CD4-positive, alpha-beta T cell (primary cell): ENCODE data around the gene FRMD4B. TPM values are rescaled to one million over a fixed set of nuclear protein-coding genes. Genes with fewer than 3 reads are reported as not detected.

ENCODE experiments used
- ATAC-seq: fragments of 200-7000 bp; cut with Tn5 transposase; one replicate; pipeline ENCODE4 v1.10.0; 2022; ENCODE audit warnings: mild to moderate bottlenecking; ENCODE audit not compliant: poor library complexity
- CTCF ChIA-PET: fragments of 350-600 bp; sonication (Branson Sonifier 250); formaldehyde crosslinking; loops from one replicate; lab custom pipeline; 2021; ENCODE audit warnings: antibody characterized with exemption, inconsistent platforms; lab: Charles Lee
- POLR2A ChIA-PET: fragments of 350-600 bp; sonication (Branson Sonifier 250); formaldehyde crosslinking; loops from one replicate; lab custom pipeline; 2021; ENCODE audit warnings: antibody characterized with exemption, inconsistent platforms; lab: Charles Lee
- DNase-seq, 14 experiments: peaks; one replicate each; pipeline ENCODE4 v3.0.0-alpha.2; 2013 to 2020; ENCODE audit warnings: mixed read lengths in 2 of 14
- H3K27ac ChIP-seq, 2 donors: one replicate each; pipeline versions ENCODE4 v1.5.1 to v1.7.0; 2013; ENCODE audit warnings: low read length in 2 of 2, low read depth in 1 of 2, mild to moderate bottlenecking in 1 of 2
- H3K27me3 ChIP-seq, 2 experiments: 1 replicate in 1 of 2; 2 replicates in 1 of 2; pipeline versions ENCODE4 v1.6.1 to v1.7.0; 2013; ENCODE audit warnings: low read length in 2 of 2, control low read depth in 1 of 2, mild to moderate bottlenecking in 1 of 2, moderate library complexity in 1 of 2; ENCODE audit not compliant: insufficient read depth in 2 of 2, control insufficient read depth in 1 of 2
- H3K36me3 ChIP-seq: one replicate; pipeline ENCODE4 v1.6.1; 2013; ENCODE audit warnings: low read length, control low read depth; ENCODE audit not compliant: insufficient read depth
- H3K4me1 ChIP-seq: one replicate; pipeline ENCODE4 v1.6.1; 2013; ENCODE audit warnings: low read length, control low read depth; ENCODE audit not compliant: insufficient read depth
- H3K4me3 ChIP-seq: one replicate; pipeline ENCODE4 v1.5.1; 2013; ENCODE audit warnings: mild to moderate bottlenecking, low read length, moderate library complexity
- H3K9me3 ChIP-seq, 2 experiments: 1 replicate in 1 of 2; 2 replicates in 1 of 2; pipeline versions ENCODE4 v1.6.1 to v1.7.0; 2013; ENCODE audit warnings: low read length in 2 of 2, mild to moderate bottlenecking in 2 of 2, control low read depth in 1 of 2, moderate library complexity in 1 of 2; ENCODE audit not compliant: control insufficient read depth in 1 of 2, insufficient read depth in 1 of 2
- H3K27ac Mint-ChIP-seq: one replicate; pipeline ENCODE4 v1.8.0; 2020; ENCODE audit warnings: mixed read lengths
- H3K27me3 Mint-ChIP-seq: one replicate; pipeline ENCODE4 v1.8.0; 2021; ENCODE audit warnings: mixed read lengths
- H3K36me3 Mint-ChIP-seq: one replicate; pipeline ENCODE4 v1.8.0; 2021; ENCODE audit warnings: low read depth, mixed read lengths
- H3K4me1 Mint-ChIP-seq: one replicate; pipeline ENCODE4 v1.8.0; 2021; ENCODE audit warnings: low read depth, mixed read lengths
- H3K4me3 Mint-ChIP-seq: one replicate; pipeline ENCODE4 v1.8.0; 2020; ENCODE audit warnings: mild to moderate bottlenecking, mixed read lengths
- H3K9me3 Mint-ChIP-seq: one replicate; pipeline ENCODE4 v1.8.0; 2020; ENCODE audit warnings: mixed read lengths
- CTCF ChIP-seq: fragments of 200-600 bp; IDR thresholded peaks from one replicate; pipeline ENCODE4 v1.8.0; 2022; ENCODE audit warnings: antibody characterized with exemption, mild to moderate bottlenecking
- intact Hi-C, 2 experiments: fragments of 100-400 bp; cut with DNase I in 1 of 2; cut with micrococcal nuclease in 1 of 2; formaldehyde crosslinking; loops; one replicate each; pipeline versions ENCODE4 v1.15.1 to v1.9.0; 2023 to 2025; cut with DNase I, micrococcal nuclease
- total RNA-seq, 174 experiments: library from RNA in 2 of 174; stranded (reverse) in 2 of 174; gene quantifications; one replicate each; pipeline ENCODE4 v1.2.3 and lab custom pipeline; 2021 to 2026

FRMD4B gene
- total RNA-seq, 2 experiments from 2014 or later, result 5.5 to 7.7 TPM

- no peak for ATAC-seq
Observed at GRCh38 chr3:69413551-69414207, 27.8 kb upstream of the FRMD4B start.

GRCh38 chr3:69411346-69411745 is 25.5 kb upstream of the FRMD4B start:
- H3K27ac Mint-ChIP-seq, result no peak overlapping the region
- TF ChIP-seq CTCF, result no peak
- H3K27ac ChIP-seq, result no peak overlapping the region
- no peaks in the 10 kb centered on the region for H3K27me3 ChIP-seq
- H3K4me3 ChIP-seq, result no peak overlapping the region
- intact Hi-C loops, result loop anchor here in 1 of 2 experiments (2.0 kb wide), 1 partner anchor 249 kb away; no protein-coding TSS in a partner anchor
- H3K36me3 ChIP-seq, result no peaks in the 10 kb centered on the region
- no peaks in the 10 kb centered on the region for H3K9me3 Mint-ChIP-seq
- H3K4me1 Mint-ChIP-seq, result peaks cover 5% of the 10 kb centered on the region
- H3K9me3 ChIP-seq, result no peaks in the 10 kb centered on the region
- ChIA-PET CTCF (interaction anchor here (2.7 kb wide), 1 partner anchor 250 kb away, joined by 20 read pairs; no protein-coding TSS in a partner anchor), POLR2A (no interaction called here)
- no peak overlapping the region for H3K4me3 Mint-ChIP-seq
- ATAC-seq (no peak), DNase-seq (no peak)
- no peaks in the 10 kb centered on the region for H3K27me3 Mint-ChIP-seq
- H3K36me3 Mint-ChIP-seq, result no peaks in the 10 kb centered on the region
- peaks cover 4% of the 10 kb centered on the region for H3K4me1 ChIP-seq

More at GRCh38 chr3:69413551-69414207, 27.8 kb upstream of the FRMD4B start:
- intact Hi-C loops, result no loop called here
- ChIA-PET POLR2A (no interaction called here), CTCF (no interaction called here)
- H3K27ac Mint-ChIP-seq, result no peak overlapping the region
- DNase-seq, result no peak
- Histone ChIP-seq H3K36me3 (no peaks in the 10 kb centered on the region), H3K4me1 (peaks cover 4% of the 10 kb centered on the region), H3K4me3 (no peak overlapping the region), H3K27ac (no peak overlapping the region), H3K27me3 (no peaks in the 10 kb centered on the region), H3K9me3 (no peaks in the 10 kb centered on the region)
- peaks cover 5% of the 10 kb centered on the region for H3K4me1 Mint-ChIP-seq
- TF ChIP-seq CTCF, result no peak
- H3K4me3 Mint-ChIP-seq, result no peak overlapping the region
- H3K36me3 Mint-ChIP-seq, result no peaks in the 10 kb centered on the region
- no peaks in the 10 kb centered on the region for H3K9me3 Mint-ChIP-seq
- no peaks in the 10 kb centered on the region for H3K27me3 Mint-ChIP-seq

GRCh38 chr3:69410301-69410700 is 24.4 kb upstream of the FRMD4B start:
- H3K4me1 Mint-ChIP-seq, result peaks cover 5% of the 10 kb centered on the region
- no peaks in the 10 kb centered on the region for H3K9me3 Mint-ChIP-seq

More at GRCh38 chr3:69410301-69410700, 24.4 kb upstream of the FRMD4B start:
- no peaks in the 10 kb centered on the region for H3K27me3 ChIP-seq
- peaks cover 4% of the 10 kb centered on the region for H3K4me1 ChIP-seq
- POLR2A ChIA-PET, result interaction anchor here (0.6 kb wide), 1 partner anchor 239 kb away, joined by 3 read pairs; no protein-coding TSS in a partner anchor
- intact Hi-C loops, result loop anchor here (1.0 to 2.0 kb wide), 2 partner anchors 248 to 249 kb away; no protein-coding TSS in a partner anchor
- CTCF ChIA-PET, result interaction anchor here (1.0 to 2.7 kb wide), 4 partner anchors 12 to 249 kb away, joined by 3 to 20 read pairs (median 3); no protein-coding TSS in a partner anchor
- no peaks in the 10 kb centered on the region for H3K36me3 Mint-ChIP-seq
- peaks cover 0 to under 1% of the 10 kb centered on the region in 2 experiments for H3K9me3 ChIP-seq
- peak; percentile 82 for ATAC-seq
- H3K4me3 ChIP-seq, result no peak overlapping the region
- H3K4me3 Mint-ChIP-seq, result no peak overlapping the region
- H3K27ac ChIP-seq, result no peak overlapping the region
- no peaks in the 10 kb centered on the region for H3K27me3 Mint-ChIP-seq
- TF ChIP-seq CTCF, result peak; percentile 87
- peak; percentile 19 to 78 (median 49) for DNase-seq
- H3K27ac Mint-ChIP-seq, result no peak overlapping the region
- no peaks in the 10 kb centered on the region for H3K36me3 ChIP-seq
